Hepatocyte (in vitro differentiated cells): ENCODE measurements around the gene RIPOR2. TPM values are rescaled to one million over a fixed set of nuclear protein-coding genes. Genes with fewer than 3 reads are reported as not detected.
A peak's percentile ranks its signal among the peaks of the same experiment; 100 is the strongest.

ENCODE experiments used
- DNase-seq: peaks from one replicate; pipeline ENCODE4 v3.0.0-alpha.2; 2016; ENCODE audit warnings: low spot score
- H2AFZ ChIP-seq: fragments of 200-600 bp; sonication (generic); 2 replicates; pipeline ENCODE4 v1.6.0; 2016; ENCODE audit warnings: antibody characterized with exemption, mild to moderate bottlenecking
- H3K27ac ChIP-seq: fragments of 200-600 bp; sonication (generic); 2 replicates; pipeline ENCODE4 v1.5.1; 2016; ENCODE audit warnings: mild to moderate bottlenecking
- H3K27me3 ChIP-seq: fragments of 200-600 bp; sonication (generic); 2 replicates; pipeline ENCODE4 v1.6.1; 2016
- H3K36me3 ChIP-seq: fragments of 200-600 bp; sonication (generic); replicated peaks from 2 replicates; pipeline ENCODE4 v1.5.1; 2016; ENCODE audit warnings: low read depth; ENCODE audit not compliant: insufficient read depth
- H3K4me1 ChIP-seq: fragments of 200-600 bp; sonication (generic); 2 replicates; pipeline ENCODE4 v1.5.1; 2016; ENCODE audit warnings: mild to moderate bottlenecking, moderate library complexity; ENCODE audit not compliant: insufficient read depth
- H3K4me2 ChIP-seq: fragments of 200-600 bp; sonication (generic); 2 replicates; pipeline ENCODE4 v1.6.0; 2016
- H3K4me3 ChIP-seq: fragments of 200-600 bp; sonication (generic); 2 replicates; pipeline ENCODE4 v1.5.1; 2016; ENCODE audit warnings: mild to moderate bottlenecking
- H3K79me2 ChIP-seq: fragments of 200-600 bp; sonication (generic); 2 replicates; pipeline ENCODE4 v1.6.0; 2017; ENCODE audit warnings: mild to moderate bottlenecking
- H3K9me2 ChIP-seq: fragments of 200-600 bp; sonication (generic); replicated peaks from 2 replicates; pipeline ENCODE4 v1.6.0; 2017; ENCODE audit warnings: mild to moderate bottlenecking; ENCODE audit not compliant: insufficient read depth
- H3K9me3 ChIP-seq: fragments of 200-600 bp; sonication (generic); 2 replicates; pipeline ENCODE4 v1.5.1; 2016; ENCODE audit warnings: low read depth, mild to moderate bottlenecking
- H4K20me1 ChIP-seq: fragments of 200-600 bp; sonication (generic); 2 replicates; pipeline ENCODE4 v1.6.0; 2016; ENCODE audit warnings: mild to moderate bottlenecking; ENCODE audit not compliant: insufficient read depth, poor library complexity, severe bottlenecking
- EZH2 ChIP-seq: fragments of 200-600 bp; sonication (generic); IDR thresholded peaks from 2 replicates; pipeline ENCODE4 v1.6.1; 2016; ENCODE audit warnings: antibody characterized with exemption, mild to moderate bottlenecking, borderline replicate concordance
- EZH2phosphoT487 ChIP-seq: fragments of 200-600 bp; sonication (generic); IDR thresholded peaks from one replicate; pipeline ENCODE4 v1.6.1; 2018; ENCODE audit warnings: antibody characterized with exemption, mild to moderate bottlenecking, low read depth, moderate library complexity; ENCODE audit not compliant: unreplicated experiment, severe bottlenecking
- WGBS: methylation state at CpG from one replicate; pipeline ENCODE4 v1.1.6; 2016; ENCODE audit warnings: low lambda C conversion rate; ENCODE audit errors: missing lambda C conversion rate; 5-methylcytosine and 5-hydroxymethylcytosine counted together
- polyA plus RNA-seq: library from polyadenylated mRNA; unstranded; fragments of >200 nt; fragmentation: Nextera tagmentation; extraction: Ambion mirVana; gene quantifications from 2 replicates; pipeline ENCODE4 v1.2.1, GENCODE V29; 2016
- total RNA-seq: library from RNA; depleted of rRNA; stranded (reverse); fragments of >200 nt; gene quantifications from 2 replicates; pipeline ENCODE4 v1.2.3, GENCODE V29; 2014
- TF ChIP-seq, protein P1 (sequence below): fragments of 200-600 bp; sonication (generic); IDR thresholded peaks from 2 replicates; pipeline ENCODE4 v1.5.1; 2016; ENCODE audit warnings: antibody characterized with exemption, mild to moderate bottlenecking; ENCODE audit not compliant: poor library complexity

The RIPOR2 gene
- total and polyA plus RNA-seq, 2 experiments from 2014 or later: 11.8 to 17.3 TPM

- TF ChIP-seq, protein P1, sequence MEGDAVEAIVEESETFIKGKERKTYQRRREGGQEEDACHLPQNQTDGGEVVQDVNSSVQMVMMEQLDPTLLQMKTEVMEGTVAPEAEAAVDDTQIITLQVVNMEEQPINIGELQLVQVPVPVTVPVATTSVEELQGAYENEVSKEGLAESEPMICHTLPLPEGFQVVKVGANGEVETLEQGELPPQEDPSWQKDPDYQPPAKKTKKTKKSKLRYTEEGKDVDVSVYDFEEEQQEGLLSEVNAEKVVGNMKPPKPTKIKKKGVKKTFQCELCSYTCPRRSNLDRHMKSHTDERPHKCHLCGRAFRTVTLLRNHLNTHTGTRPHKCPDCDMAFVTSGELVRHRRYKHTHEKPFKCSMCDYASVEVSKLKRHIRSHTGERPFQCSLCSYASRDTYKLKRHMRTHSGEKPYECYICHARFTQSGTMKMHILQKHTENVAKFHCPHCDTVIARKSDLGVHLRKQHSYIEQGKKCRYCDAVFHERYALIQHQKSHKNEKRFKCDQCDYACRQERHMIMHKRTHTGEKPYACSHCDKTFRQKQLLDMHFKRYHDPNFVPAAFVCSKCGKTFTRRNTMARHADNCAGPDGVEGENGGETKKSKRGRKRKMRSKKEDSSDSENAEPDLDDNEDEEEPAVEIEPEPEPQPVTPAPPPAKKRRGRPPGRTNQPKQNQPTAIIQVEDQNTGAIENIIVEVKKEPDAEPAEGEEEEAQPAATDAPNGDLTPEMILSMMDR: no peak
- TF ChIP-seq EZH2phosphoT487: no peak
- TF ChIP-seq EZH2: no peak
- Histone ChIP-seq H2AFZ (no peak overlapping the region), H3K27ac (peak overlapping the region; percentile 60), H4K20me1 (no peaks in the 10 kb centered on the region), H3K9me2 (no peaks in the 10 kb centered on the region), H3K36me3 (no peaks in the 10 kb centered on the region), H3K9me3 (no peaks in the 10 kb centered on the region), H3K27me3 (no peaks in the 10 kb centered on the region), H3K4me2 (peak overlapping the region; percentile 0), H3K4me3 (no peak overlapping the region), H3K4me1 (peaks cover 11% of the 10 kb centered on the region), H3K79me2 (no peaks in the 10 kb centered on the region)
- no peak for DNase-seq
- 55% methylated on average over 4 of the region's 4 CpGs for WGBS
Measured at GRCh38 chr6:24981386-24981760, 45.6 kb upstream of the RIPOR2 start.

- 49% methylated on average over 4 of the region's 4 CpGs for WGBS
- no peaks in the 10 kb centered on the region for H3K27me3 ChIP-seq
- TF ChIP-seq, protein P1: no peak
- TF ChIP-seq EZH2phosphoT487 (no peak), EZH2 (no peak)
- H4K20me1 ChIP-seq: no peaks in the 10 kb centered on the region
- no peak overlapping the region for H3K4me3 ChIP-seq
- H3K9me2 ChIP-seq: no peaks in the 10 kb centered on the region
- peak overlapping the region; percentile 0 for H3K4me2 ChIP-seq
- H3K79me2 ChIP-seq: no peaks in the 10 kb centered on the region
- peaks cover 11% of the 10 kb centered on the region for H3K4me1 ChIP-seq
- H3K9me3 ChIP-seq: no peaks in the 10 kb centered on the region
- H3K36me3 ChIP-seq: no peaks in the 10 kb centered on the region
- peak overlapping the region; percentile 60 for H3K27ac ChIP-seq
- DNase-seq: no peak
- no peak overlapping the region for H2AFZ ChIP-seq
Measured at GRCh38 chr6:24980507-24981385, 45.0 kb upstream of the RIPOR2 start.

GRCh38 chr6:24979176-24979575 is 43.4 kb upstream of the RIPOR2 start:
- Histone ChIP-seq H3K79me2 (no peaks in the 10 kb centered on the region), H2AFZ (no peak overlapping the region), H3K4me3 (no peak overlapping the region), H3K27ac (no peak overlapping the region), H3K9me2 (no peaks in the 10 kb centered on the region), H4K20me1 (no peaks in the 10 kb centered on the region), H3K27me3 (no peaks in the 10 kb centered on the region), H3K4me1 (peaks cover 11% of the 10 kb centered on the region), H3K36me3 (no peaks in the 10 kb centered on the region), H3K9me3 (no peaks in the 10 kb centered on the region), H3K4me2 (no peak overlapping the region)
- WGBS: 90% methylated on average over 2 of the region's 2 CpGs
- no peak for DNase-seq
- no peak for TF ChIP-seq EZH2phosphoT487
- TF ChIP-seq, protein P1: no peak
- TF ChIP-seq EZH2: no peak
